ENCODE data around the gene TUBA1C.
"Not testable (repeated sequence)": the region's sequence is repeated elsewhere in the genome, so short reads cannot be mapped to it uniquely, and the experiment has no call there.

The TUBA1C gene

GRCh38 chr12:49264873-49265792, at the start of gene TUBA1C:
TSS of gene TUBA1C (plus strand) at chr12:49265082. CDS start at chr12:49265182, 100 bp downstream.
- peak; percentile 93 for DNase-seq

- no peak for DNase-seq
These were observed 45.4 kb upstream of the TUBA1C start for GRCh38 chr12:49219417-49220026.

GRCh38 chr12:49220972-49221371, 43.9 kb upstream of the TUBA1C start:
- DNase-seq: no peak

- DNase-seq: no peak
These were observed 41.8 kb upstream of the TUBA1C start for GRCh38 chr12:49223122-49223521.

- DNase-seq: no peak
These were observed 41.1 kb upstream of the TUBA1C start for GRCh38 chr12:49223590-49224369.

- DNase-seq: peak; percentile 35
These were observed 39.2 kb upstream of the TUBA1C start for GRCh38 chr12:49225576-49226166.

GRCh38 chr12:49227713-49228112, 37.2 kb upstream of the TUBA1C start:
- no peak for DNase-seq

GRCh38 chr12:49228653-49229052, 36.2 kb upstream of the TUBA1C start:
- no peak for DNase-seq

- DNase-seq: no peak
These were observed 34.6 kb upstream of the TUBA1C start for GRCh38 chr12:49230176-49230804.

- peak; percentile 53 for DNase-seq
These were observed 34.1 kb upstream of the TUBA1C start for GRCh38 chr12:49230805-49231194.

- DNase-seq: peak; percentile 20
These were observed 32.8 kb upstream of the TUBA1C start for GRCh38 chr12:49231878-49232655.

GRCh38 chr12:49232940-49233841, 31.7 kb upstream of the TUBA1C start:
- DNase-seq: peak; percentile 97

- peak; percentile 90 for DNase-seq
These were observed 30.9 kb upstream of the TUBA1C start for GRCh38 chr12:49233842-49234526.

GRCh38 chr12:49236423-49236822, 28.5 kb upstream of the TUBA1C start:
- peak; percentile 40 for DNase-seq

- no peak for DNase-seq
These were observed 21.3 kb upstream of the TUBA1C start for GRCh38 chr12:49243631-49244030.

GRCh38 chr12:49244176-49244575, 20.7 kb upstream of the TUBA1C start:
- no peak for DNase-seq

GRCh38 chr12:49251357-49251756, 13.5 kb upstream of the TUBA1C start:
- DNase-seq: no peak

GRCh38 chr12:49253033-49253623, 11.8 kb upstream of the TUBA1C start:
- DNase-seq: no peak

GRCh38 chr12:49255456-49255855, 9.4 kb upstream of the TUBA1C start:
- DNase-seq: not testable (repeated sequence)
